Gastrocnemius medialis (tissue), 4 donors: ENCODE results near the gene ELFN2. TPM values are rescaled to one million over a fixed set of nuclear protein-coding genes. Genes with fewer than 3 reads are reported as not detected.
"Not testable (repeated sequence)": the region's sequence is repeated elsewhere in the genome, so short reads cannot be mapped to it uniquely, and the experiment has no call there.

Experiments
- ATAC-seq, 2 donors: fragments of 150-250 bp; one replicate each; pipeline ENCODE4 v1.9.1; 2016
- DNase-seq, 2 donors: peaks; one replicate each; pipeline ENCODE4 v3.0.0-alpha.2; 2019
- H3K27ac ChIP-seq, 4 donors: fragments of 200-600 bp; sonication (generic); 1 replicate in 1 of 4; 2 replicates in 3 of 4; pipeline ENCODE4 v1.5.1; 2016 to 2018; ENCODE audit warnings: mild to moderate bottlenecking in 2 of 4, moderate library complexity in 1 of 4
- H3K27me3 ChIP-seq, 3 donors: fragments of 200-600 bp; sonication (generic) in 2 of 3; 1 replicate in 1 of 3; 2 replicates in 2 of 3; pipeline versions ENCODE4 v1.5.1 to v1.6.0; 2016 to 2019; ENCODE audit warnings: mild to moderate bottlenecking in 1 of 3, moderate library complexity in 1 of 3
- H3K36me3 ChIP-seq, 2 donors: fragments of 200-600 bp; sonication (generic) in 1 of 2; one replicate each; pipeline ENCODE4 v1.5.1; 2017 to 2018
- H3K4me1 ChIP-seq, 2 donors: fragments of 200-600 bp; sonication (generic) in 1 of 2; one replicate each; pipeline ENCODE4 v1.5.1; 2016 to 2017; ENCODE audit warnings: mild to moderate bottlenecking in 2 of 2
- H3K4me3 ChIP-seq, 4 donors: fragments of 200-600 bp; sonication (generic) in 3 of 4; 1 replicate in 1 of 4; 2 replicates in 3 of 4; pipeline ENCODE4 v1.5.1; 2016 to 2019; ENCODE audit warnings: mild to moderate bottlenecking in 2 of 4
- H3K9me3 ChIP-seq, 3 donors: fragments of 200-600 bp; sonication (generic) in 2 of 3; 1 replicate in 1 of 3; 2 replicates in 2 of 3; pipeline ENCODE4 v1.5.1; 2016 to 2019
- POLR2A ChIP-seq, 2 donors: fragments of 450-650 bp; IDR thresholded peaks; one replicate each; pipeline ENCODE4 v1.6.1; 2017; ENCODE audit warnings: antibody characterized with exemption in 2 of 2, mild to moderate bottlenecking in 2 of 2, moderate library complexity in 2 of 2
- in situ Hi-C, 4 donors: fragments of 200-750 bp; cut with MboI; loops; one replicate each; pipeline versions ENCODE4 v1.15.0 to v1.8.0; 2017; ENCODE audit warnings: low sequenced_read_pairs in 4 of 4
- intact Hi-C: fragments of 100-400 bp; cut with DNase I; formaldehyde crosslinking; loops from one replicate; pipeline ENCODE4 v1.15.1; 2023; ENCODE audit warnings: low total_unique reads
- total RNA-seq, 4 donors: library from RNA; depleted of rRNA; stranded (reverse); fragments of >200 nt; gene quantifications; one replicate each; pipeline versions ENCODE4 v1.1.0 to v1.2.3, GENCODE V29; 2016
- TF ChIP-seq, protein P1 (sequence below), 5 experiments: fragments of 450-650 bp in 3 of 5; fragments of 200-600 bp in 2 of 5; sonication (generic) in 2 of 5; IDR thresholded peaks in 4 of 5; conservative IDR thresholded peaks in 1 of 5; 1 replicate in 4 of 5; 2 replicates in 1 of 5; pipeline ENCODE4 v1.5.1; 2016 to 2019; ENCODE audit warnings: antibody characterized with exemption in 5 of 5, mild to moderate bottlenecking in 3 of 5, moderate library complexity in 3 of 5

ELFN2 gene
- total RNA-seq, 4 donors from 2014 or later = 0.02 to 0.03 TPM; not detected in 2

DNA sequence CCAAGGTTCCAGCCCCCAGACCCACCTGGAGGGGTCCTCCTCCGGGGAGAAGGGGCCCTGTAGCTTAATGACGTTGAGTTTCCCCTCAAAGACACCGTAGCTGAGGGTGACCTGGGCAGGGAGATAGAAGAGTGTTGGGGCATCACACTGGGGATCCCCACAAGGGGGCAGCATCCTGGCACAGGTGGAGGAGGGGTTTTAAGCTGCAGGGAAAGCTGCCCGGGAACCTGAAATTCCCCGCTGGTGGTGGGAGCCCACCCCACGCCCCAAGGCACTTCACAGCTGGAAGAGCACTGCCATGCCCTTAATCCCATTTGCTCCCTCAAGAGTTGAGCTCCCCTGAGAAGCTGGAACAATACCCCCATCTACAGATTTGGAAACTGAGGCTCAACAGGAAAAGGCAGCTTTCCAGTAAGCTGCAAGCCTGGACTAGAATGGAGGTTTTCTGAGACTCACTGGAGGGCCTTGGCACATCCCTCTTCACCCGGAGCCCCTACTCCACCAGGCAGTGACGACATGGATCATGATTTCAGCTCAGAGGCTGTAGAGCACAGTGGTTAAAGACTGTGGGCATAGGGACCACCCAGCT is 45.2 kb upstream of the ELFN2 start:
- Histone ChIP-seq H3K36me3 (no peaks in the 10 kb centered on the region), H3K27me3 (peaks cover 3 to 8% (median 5%) of the 10 kb centered on the region in 3 donors), H3K4me1 (no peaks in the 10 kb centered on the region), H3K9me3 (no peaks in the 10 kb centered on the region), H3K27ac (no peak overlapping the region), H3K4me3 (no peak overlapping the region)
- intact Hi-C loops (no loop called here), in situ Hi-C loops (no loop called here)
- TF ChIP-seq, protein P1, sequence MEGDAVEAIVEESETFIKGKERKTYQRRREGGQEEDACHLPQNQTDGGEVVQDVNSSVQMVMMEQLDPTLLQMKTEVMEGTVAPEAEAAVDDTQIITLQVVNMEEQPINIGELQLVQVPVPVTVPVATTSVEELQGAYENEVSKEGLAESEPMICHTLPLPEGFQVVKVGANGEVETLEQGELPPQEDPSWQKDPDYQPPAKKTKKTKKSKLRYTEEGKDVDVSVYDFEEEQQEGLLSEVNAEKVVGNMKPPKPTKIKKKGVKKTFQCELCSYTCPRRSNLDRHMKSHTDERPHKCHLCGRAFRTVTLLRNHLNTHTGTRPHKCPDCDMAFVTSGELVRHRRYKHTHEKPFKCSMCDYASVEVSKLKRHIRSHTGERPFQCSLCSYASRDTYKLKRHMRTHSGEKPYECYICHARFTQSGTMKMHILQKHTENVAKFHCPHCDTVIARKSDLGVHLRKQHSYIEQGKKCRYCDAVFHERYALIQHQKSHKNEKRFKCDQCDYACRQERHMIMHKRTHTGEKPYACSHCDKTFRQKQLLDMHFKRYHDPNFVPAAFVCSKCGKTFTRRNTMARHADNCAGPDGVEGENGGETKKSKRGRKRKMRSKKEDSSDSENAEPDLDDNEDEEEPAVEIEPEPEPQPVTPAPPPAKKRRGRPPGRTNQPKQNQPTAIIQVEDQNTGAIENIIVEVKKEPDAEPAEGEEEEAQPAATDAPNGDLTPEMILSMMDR (IDR thresholded peaks at IDR 0.05 in 4 of 5, conservative IDR thresholded peaks at IDR 0.05 in 1 of 5) = peak in 4 of 5 experiments; percentile 22 to 36 (median 34)
- TF ChIP-seq POLR2A (IDR thresholded peaks at IDR 0.05) = no peak
- DNase-seq (no peak), ATAC-seq (no peak)

DNA sequence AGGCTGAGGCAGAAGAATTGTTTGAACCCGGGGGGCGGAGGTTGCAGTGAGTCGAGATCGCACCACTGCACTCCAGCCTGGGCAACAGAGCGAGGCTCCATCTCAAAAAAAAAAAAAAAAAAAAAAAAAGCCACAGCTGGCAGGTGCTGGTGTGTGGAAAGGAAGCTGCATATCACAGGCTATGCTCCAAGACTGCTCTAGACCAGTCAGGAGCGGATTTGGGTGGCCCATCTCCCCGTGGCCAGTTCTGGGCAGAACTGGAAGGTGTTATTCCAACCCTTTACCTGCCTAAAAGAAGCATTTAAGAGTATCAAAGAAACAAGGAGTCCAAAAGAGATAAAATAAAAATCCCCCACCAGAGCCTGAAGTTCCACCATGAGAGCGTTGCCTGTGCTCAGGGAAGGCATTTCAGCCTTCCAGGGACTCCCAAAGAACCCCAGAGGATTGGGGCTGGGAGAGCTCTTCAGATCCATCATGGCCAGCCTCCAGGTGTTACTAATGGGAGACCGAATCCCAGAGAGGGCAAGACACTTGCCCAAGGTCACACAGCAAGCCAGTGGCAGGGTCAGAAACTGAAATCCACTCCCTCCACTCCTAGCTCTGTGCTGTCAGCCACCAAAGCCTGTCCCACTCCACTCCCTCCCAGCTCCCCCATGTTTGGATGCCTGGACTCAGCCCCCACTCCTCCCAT is 44.6 kb upstream of the ELFN2 start:
- intact Hi-C loops (no loop called here), in situ Hi-C loops (no loop called here)
- no peaks in the 10 kb centered on the region for H3K9me3 ChIP-seq
- H3K27ac ChIP-seq = no peak overlapping the region
- ATAC-seq (no peak), DNase-seq (no peak)
- H3K27me3 ChIP-seq = peaks cover 3 to 14% (median 3%) of the 10 kb centered on the region in 3 donors
- TF ChIP-seq, protein P1 (IDR thresholded peaks at IDR 0.05 in 4 of 5, conservative IDR thresholded peaks at IDR 0.05 in 1 of 5) = no peak
- TF ChIP-seq POLR2A (IDR thresholded peaks at IDR 0.05) = no peak
- no peaks in the 10 kb centered on the region for H3K36me3 ChIP-seq
- no peak overlapping the region for H3K4me3 ChIP-seq
- H3K4me1 ChIP-seq = no peaks in the 10 kb centered on the region

- Histone ChIP-seq H3K27me3 (peaks cover 3 to 14% (median 6%) of the 10 kb centered on the region in 3 donors), H3K4me1 (no peaks in the 10 kb centered on the region), H3K4me3 (no peak overlapping the region), H3K27ac (no peak overlapping the region), H3K36me3 (no peaks in the 10 kb centered on the region), H3K9me3 (no peaks in the 10 kb centered on the region)
- in situ Hi-C loops (no loop called here), intact Hi-C loops (no loop called here)
- ATAC-seq (no peak), DNase-seq (no peak)
- TF ChIP-seq, protein P1 (IDR thresholded peaks at IDR 0.05 in 4 of 5, conservative IDR thresholded peaks at IDR 0.05 in 1 of 5) = no peak
- no peak for TF ChIP-seq POLR2A (IDR thresholded peaks at IDR 0.05)
Observed at GRCh38 chr22:37470087-37470445, 42.8 kb upstream of the ELFN2 start.

DNA sequence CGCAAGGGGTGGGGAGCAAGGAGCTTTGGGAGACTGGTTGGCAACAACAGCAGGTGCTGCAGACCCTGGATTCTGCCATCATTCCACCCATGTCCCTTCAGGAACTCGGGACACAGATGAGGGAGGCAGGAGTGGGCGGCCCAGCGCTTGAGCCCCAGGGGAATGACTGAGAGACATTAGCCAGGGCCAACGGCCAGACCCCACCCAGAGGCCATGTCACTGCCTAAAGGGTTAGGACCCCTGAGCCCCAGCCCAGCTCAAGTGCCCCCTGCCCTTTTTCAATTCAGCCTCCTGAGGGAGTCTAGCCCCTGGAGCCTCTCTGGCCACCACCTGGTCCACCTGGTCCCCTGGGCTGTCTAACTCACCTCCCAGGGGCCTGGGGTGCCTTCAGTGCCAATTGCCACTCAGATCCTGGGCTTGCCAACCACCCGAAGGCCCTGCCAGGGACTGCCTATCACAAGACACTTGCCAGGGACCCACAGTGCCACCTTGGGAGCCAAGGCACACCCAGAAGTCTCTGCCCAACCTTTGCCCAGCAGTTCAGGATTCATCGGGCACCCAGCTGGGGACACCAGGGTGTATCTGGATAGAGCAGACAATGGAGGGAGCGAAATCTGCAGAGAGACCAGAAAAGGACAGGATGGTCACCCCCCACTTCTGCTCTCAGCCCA is 42.3 kb upstream of the ELFN2 start:
- DNase-seq = no peak
- H3K4me1 ChIP-seq = no peaks in the 10 kb centered on the region
- TF ChIP-seq POLR2A (IDR thresholded peaks at IDR 0.05) = no peak
- no peak overlapping the region for H3K27ac ChIP-seq
- intact Hi-C loops = no loop called here
- no peak for ATAC-seq
- in situ Hi-C loops = no loop called here
- no peak overlapping the region for H3K4me3 ChIP-seq
- no peaks in the 10 kb centered on the region for H3K36me3 ChIP-seq
- H3K27me3 ChIP-seq = peaks cover 3 to 14% (median 10%) of the 10 kb centered on the region in 3 donors
- no peaks in the 10 kb centered on the region for H3K9me3 ChIP-seq

DNA sequence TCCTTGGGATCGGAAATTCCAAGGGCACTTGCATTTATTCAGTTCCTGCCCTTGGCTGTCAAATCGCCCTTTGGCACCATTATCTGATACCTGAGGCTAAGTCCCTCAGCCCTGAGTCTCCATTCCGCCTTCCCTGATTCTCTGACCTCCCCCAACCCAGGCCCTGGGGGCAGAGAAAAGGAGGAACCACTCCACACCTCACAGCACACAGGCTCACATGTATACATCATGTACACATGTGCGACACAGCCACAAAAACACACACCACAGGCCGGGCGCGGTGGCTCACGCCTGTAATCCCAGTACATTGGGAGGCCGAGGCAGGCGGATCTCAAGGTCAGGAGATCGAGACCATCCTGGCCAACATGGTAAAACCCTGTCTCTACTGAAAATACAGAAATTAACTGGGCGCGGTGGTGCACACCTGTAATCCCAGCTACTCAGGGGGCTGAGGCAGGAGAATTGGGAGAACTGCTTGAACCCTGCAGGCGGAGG is 41.0 kb upstream of the ELFN2 start:
- H3K27ac ChIP-seq, H3K4me3 ChIP-seq, DNase-seq, H3K9me3 ChIP-seq, H3K4me1 ChIP-seq, in situ Hi-C loops, ATAC-seq, intact Hi-C loops, H3K36me3 ChIP-seq: not testable (repeated sequence)
- peaks cover 3 to 14% (median 10%) of the 10 kb centered on the region in 3 donors for H3K27me3 ChIP-seq
